ENCODE measurements around the gene GPR152.

Gene GPR152

GRCh38 chr11:67420646-67421429 lies 31.7 kb downstream of the GPR152 start:
- DNase-seq, result peak; percentile 57

GRCh38 chr11:67420147-67420645 lies 32.3 kb downstream of the GPR152 start:
- DNase-seq, result no peak

GRCh38 chr11:67419325-67420049 lies 33.0 kb downstream of the GPR152 start:
- no peak for DNase-seq

- DNase-seq, result no peak
Measured at GRCh38 chr11:67418476-67419281, 33.9 kb downstream of the GPR152 start.

GRCh38 chr11:67417425-67417824 lies 35.1 kb downstream of the GPR152 start:
- DNase-seq, result no peak

- no peak for DNase-seq
Measured at GRCh38 chr11:67416416-67417335, 35.9 kb downstream of the GPR152 start.

- DNase-seq, result no peak
Measured at GRCh38 chr11:67415501-67416304, 36.8 kb downstream of the GPR152 start, which contains the start of gene CARNS1. CARNS1 (plus strand) TSS chr11:67415678; CDS start chr11:67416200, 522 bp downstream.

GRCh38 chr11:67413266-67413849 lies 39.2 kb downstream of the GPR152 start:
- no peak for DNase-seq

- no peak for DNase-seq
Measured at GRCh38 chr11:67412495-67413179, 39.9 kb downstream of the GPR152 start.

- no peak for DNase-seq
Measured at GRCh38 chr11:67411785-67412152, 40.8 kb downstream of the GPR152 start.

GRCh38 chr11:67410984-67411784 lies 41.3 kb downstream of the GPR152 start:
- no peak for DNase-seq

GRCh38 chr11:67410369-67410831 lies 42.1 kb downstream of the GPR152 start:
- no peak for DNase-seq

- DNase-seq, result no peak
Measured at GRCh38 chr11:67409781-67410368, 42.7 kb downstream of the GPR152 start.

GRCh38 chr11:67409261-67409666 lies 43.3 kb downstream of the GPR152 start:
- no peak for DNase-seq

- no peak for DNase-seq
Measured at GRCh38 chr11:67408437-67409200, 43.9 kb downstream of the GPR152 start.

GRCh38 chr11:67407688-67408163 lies 44.8 kb downstream of the GPR152 start:
- DNase-seq, result no peak

- DNase-seq, result no peak
Measured at GRCh38 chr11:67406969-67407687, 45.4 kb downstream of the GPR152 start.
